EH (cell line): ENCODE results near the gene DLX5.

Experiments
- DNase-seq: peaks from one replicate; pipeline ENCODE4 v3.0.0-alpha.2; 2015; ENCODE audit warnings: low read depth

DLX5 gene

DNA sequence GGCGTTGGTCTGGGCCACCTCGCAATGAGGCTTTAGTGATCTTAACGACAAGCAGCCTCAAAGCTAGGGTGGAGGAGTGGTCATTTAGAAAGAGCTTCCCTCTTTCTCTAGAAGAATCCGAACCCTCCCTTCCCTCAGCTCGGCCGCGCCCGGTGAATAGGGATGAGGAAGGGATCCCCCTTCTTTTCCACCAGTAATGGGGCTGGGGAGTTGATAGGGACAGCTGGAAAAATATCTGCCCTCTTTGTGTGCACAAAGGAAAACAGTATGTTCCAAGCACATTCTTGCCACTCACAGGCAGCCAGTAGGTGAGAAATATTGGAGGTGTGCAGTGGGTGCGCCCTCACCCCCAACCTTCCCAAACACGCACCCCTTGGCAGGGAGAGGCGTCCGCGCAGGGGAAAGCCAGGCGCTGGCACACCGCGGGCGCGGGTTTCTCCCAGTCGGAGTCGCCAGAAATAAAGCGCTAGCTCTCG lies 6.5 kb downstream of the DLX5 start:
- DNase-seq = no peak

DNA sequence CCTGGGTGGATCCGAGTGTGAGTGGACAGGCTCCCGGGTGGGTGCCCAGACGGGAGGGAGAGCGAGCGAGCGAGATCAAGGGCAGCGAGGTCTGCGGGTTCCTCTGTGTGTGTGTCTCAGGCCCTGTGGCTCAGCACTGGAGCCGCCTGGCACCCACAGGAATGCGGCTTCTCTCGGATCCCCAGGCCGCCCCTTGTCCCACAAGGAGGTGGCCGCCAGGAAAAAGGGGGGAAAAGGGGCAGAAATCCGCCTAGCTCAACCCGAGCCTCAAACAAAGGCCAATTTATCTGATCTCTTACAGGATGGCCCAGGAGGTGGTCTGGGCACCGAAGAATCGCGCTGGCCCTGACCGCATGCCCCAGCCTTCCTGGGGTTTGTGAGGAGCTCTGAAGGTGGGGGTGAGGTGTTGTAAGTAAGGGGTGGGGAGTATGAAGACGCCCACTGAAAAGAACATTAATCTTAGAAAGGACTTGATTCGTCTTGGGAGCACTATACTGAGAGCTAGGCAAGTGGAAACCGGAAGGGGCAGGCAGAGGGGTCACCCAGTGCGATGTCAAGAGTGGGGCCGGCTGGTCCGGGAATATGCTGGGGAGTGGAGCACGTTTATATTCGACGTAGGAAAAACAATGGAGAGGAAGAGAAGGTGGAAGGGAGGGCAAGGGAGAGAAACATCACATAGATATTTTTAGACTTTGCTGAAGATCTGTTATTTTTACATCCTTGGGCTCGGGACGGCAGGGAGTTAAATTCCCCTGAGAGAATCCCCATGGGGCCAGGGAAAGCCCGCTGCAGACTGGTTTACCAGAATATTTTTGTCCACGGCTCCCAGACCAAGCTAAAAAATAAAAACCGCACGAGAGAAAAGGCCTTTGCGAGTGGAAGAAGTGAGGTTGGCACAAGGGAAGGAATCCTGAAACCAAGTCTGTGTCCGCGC lies 7.2 kb downstream of the DLX5 start:
- DNase-seq = no peak

DNA sequence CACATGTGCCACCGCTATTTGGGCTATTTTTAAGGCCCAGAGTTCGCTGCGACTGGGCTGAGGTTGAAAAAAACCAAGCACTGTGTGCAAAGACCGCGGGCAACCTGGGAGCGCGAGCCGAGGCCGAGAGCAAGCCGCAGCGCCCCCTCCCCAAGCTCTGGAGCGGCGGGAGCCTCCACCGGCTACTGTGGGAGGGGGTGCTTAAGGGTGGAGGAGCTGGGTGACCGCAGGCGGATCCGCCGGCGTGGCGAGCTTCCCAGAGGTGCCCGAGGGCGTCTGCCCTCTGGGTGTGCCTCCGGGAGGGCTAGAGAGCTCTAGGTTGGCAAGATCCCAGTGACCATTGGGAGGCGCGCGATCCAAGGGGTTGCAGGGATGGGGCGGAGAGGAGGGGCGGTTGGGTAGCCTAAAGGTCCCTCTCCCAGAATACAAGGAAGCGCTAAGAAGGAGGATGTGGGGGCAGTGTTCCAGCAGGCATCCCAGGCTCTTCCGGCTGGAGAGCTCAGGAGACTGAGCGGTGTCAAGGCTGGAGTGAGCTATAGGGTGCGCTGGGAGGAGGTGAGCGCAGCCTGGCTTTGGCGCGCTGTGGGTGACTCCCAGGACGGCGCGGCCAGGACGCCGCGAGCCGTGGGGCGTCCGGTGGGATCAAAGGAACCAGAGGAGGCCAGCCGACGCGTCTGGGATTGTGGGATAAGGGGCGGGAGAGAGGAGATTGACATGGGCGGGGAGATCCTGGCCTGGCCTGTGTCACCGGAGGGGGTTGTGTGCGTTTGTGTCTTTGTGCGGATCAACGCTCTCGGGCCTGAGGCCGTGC lies 8.0 kb downstream of the DLX5 start:
- no peak for DNase-seq

DNA sequence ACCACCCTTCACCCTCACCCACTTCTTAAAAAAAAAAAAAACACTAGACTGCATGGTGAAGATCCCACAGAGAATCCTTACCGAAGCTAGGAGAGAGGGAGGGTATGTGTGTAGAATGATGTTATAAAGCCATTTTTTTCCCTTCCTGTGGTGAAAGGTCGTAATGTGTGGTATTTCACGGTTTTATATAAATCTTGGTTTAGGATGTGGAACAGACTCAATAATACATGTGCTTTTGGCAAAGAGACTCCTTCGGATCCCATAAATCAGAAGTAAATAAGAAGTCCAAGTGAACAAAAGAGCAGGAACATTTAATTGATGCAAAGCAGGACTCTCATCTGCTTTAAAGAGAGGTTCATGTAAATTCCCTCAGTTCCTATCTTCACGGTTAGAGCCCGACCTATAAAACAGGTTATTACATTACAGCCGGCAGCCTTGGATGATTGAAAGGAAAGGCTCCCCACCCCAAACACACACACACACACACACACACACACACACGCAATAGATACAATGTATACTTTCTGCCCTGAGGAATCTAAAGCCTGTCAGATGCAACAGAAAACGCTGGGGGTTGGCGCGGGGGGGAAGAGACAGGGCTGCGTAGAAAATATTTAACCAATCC lies 8.8 kb downstream of the DLX5 start:
- DNase-seq = no peak

DNA sequence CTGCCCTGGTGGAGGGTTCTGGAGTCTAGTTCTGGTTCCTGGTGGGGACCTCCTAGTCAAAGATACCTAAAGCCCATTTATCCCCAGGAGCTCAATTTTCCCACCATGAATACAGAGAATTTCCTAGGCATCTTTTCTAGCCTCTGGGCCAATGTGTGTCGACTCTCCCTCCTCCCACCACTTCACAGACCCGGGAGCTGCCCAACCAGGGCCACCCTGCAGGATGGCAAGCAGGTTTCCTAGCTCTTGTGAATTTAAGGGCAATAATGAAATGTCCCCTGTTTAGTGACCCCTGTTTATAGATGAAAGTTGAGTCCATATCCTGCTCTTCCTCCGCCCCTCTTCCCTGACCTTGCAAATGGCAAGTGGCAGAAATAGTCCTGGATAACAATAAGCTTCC lies 9.4 kb downstream of the DLX5 start:
- DNase-seq = no peak

DNA sequence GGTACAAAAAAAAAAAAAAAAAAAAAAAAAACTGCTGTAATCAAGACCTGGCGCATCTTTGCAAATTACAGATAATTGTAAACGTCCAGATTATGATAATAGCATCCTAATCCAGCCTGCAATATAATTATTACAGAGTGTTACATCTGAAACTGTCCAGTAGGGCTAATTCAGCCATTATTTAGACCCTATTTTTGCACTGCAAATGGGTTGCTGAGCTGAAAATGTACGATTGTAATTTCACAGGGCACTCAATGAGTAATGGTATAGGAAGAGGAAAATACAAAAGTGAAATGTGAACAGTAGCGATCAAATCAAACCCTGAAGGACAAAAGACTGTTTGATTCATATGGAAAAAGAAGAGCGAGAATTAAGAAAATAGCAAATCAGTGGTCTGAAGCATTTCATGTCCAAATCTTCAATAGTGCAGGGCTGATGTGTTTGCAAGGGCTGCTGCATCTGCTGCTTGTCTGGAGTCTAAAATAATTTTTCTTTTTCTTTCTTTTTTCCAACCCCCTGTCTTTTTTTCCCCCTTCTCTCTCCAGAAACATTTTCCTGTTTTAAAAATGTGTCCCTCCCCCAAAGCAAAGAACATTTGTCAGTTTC lies 10.4 kb downstream of the DLX5 start:
- DNase-seq = no peak

DNA sequence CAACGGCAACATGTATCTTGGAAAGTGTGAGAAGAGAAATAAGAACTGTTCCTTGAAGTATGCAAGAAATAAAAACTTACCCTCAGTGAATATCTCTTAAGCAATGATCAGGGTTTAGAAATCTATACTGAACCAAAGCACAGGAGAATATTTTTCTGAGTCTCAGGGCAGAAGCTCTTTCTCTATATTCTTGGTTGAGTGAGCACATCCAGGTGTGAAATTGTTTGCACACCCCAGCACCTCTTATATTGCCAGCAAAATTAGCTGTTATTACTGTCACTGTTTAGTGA lies 10.8 kb downstream of the DLX5 start:
- DNase-seq = no peak

DNA sequence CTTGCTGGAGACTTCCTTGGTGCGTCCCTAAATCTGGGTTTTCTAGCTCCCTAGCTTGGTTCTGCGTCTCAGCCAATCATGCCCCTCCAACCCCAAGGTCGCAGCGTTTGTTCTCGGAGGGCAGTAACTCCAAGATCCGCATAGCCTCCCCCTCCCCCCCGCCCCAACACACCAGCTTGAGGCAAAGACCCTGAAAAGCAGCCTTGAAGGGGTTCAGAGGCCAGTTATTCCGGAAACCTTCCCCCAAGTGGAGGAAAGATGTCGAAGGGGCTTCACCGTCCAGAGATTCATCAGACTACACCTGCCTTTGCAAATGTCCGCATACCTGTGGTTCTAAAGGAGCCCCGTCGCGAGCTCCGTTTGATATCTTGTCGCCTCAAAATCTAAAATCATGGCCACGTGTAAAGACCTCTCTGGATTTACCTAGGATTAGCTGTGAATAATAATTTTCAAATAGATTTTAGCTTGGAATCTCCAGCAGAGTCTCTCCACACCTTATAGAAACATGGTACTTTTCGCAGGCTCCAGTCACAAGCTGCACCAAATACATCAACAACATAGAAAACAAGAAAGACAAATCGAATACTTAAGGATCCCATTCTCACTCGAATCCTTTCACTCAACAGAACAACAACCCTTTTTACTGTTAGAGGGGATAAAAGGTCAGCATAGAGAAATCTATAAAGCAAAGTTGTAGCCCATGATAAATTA lies 11.3 kb downstream of the DLX5 start:
- no peak for DNase-seq

DNA sequence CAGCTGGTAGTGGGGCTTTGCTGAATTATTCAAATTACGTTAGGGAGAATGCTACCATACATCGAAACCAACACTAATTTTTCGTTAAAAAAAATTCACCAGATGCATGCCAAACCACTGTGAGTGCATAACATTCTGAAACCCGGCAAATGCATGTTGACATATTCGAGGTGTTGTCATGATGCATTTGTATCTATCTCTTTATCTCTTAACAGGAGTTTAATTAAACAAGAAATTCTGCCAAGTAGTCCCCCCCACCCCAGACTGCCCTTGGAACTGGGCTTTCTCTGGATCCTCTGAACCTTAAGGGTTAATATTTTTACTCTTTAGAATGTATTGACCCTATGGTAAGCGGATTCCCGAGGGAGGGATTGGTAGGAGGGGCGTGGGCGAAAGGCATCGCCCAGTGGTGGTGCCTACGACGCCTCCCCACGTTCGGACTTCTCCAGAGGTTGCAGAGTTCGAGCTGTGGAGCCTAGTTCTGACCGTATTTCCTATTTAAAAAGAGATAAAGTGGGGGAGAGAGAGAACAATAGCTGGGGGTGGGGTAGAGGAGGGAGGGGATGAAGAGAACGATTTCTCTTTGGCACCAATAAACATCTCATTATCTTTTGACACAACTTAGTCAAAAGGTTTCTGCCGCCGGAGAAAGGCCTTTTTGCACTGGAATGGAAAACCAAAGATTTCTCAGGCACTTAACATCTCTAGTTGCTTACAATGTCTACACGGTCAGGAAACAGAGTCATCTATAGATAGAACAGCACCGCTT lies 12.1 kb downstream of the DLX5 start:
- DNase-seq = no peak

DNA sequence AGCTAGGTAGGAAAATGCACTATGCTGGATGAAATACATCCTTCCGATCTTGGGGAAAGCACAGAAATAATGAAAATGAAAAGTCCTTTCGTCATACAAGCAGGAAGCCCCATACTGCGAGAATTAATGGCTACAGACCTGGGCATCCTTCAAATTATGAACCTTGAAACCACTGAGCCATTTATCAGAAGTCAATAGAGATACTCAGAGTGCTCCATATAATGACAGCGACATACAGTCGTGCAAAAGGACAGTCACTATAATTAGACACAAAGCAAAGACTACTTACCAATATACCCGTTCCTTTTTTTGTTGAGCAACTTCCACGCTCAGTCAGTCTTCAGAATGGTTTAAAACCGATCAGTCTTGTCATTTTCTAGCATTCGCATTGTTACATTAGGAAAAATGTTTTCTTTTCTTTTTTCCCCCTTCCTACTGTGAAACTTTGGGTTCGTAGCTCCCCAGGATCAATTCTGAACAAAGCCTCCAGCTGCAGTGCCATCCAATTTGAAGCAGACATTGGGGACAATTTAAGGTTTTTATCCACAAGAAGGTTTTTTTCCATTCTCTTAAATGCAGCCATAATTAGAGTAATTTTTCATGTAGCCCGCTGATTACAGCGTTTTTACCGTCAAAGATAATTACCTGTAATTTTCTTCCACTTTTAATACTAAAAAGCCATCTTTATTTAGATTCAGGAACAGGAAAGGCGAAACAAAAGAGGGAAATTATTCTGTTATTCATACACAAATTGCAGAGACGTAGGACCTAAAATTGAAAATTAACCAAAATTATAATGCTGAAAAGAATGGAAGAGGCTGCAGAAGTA lies 12.9 kb downstream of the DLX5 start:
- DNase-seq = no peak

DNA sequence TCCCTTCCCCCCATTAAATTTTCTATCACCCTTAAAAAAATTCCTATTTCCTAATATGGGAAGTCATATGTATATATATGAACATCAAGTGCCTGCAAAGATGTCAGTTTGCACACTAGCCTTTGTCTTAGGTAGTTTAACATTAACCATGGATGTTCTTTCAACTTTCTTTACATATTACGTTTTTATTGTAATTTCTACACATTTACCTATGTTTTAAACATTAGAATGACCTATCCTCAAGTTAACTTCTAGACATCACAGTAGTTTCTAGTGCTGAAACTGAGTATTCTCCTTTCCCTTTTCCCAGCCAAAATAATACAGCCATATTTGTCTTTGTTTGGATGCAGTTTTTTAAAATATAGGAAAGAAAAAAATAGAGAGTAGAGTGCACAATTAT lies 13.5 kb downstream of the DLX5 start:
- no peak for DNase-seq

DNA sequence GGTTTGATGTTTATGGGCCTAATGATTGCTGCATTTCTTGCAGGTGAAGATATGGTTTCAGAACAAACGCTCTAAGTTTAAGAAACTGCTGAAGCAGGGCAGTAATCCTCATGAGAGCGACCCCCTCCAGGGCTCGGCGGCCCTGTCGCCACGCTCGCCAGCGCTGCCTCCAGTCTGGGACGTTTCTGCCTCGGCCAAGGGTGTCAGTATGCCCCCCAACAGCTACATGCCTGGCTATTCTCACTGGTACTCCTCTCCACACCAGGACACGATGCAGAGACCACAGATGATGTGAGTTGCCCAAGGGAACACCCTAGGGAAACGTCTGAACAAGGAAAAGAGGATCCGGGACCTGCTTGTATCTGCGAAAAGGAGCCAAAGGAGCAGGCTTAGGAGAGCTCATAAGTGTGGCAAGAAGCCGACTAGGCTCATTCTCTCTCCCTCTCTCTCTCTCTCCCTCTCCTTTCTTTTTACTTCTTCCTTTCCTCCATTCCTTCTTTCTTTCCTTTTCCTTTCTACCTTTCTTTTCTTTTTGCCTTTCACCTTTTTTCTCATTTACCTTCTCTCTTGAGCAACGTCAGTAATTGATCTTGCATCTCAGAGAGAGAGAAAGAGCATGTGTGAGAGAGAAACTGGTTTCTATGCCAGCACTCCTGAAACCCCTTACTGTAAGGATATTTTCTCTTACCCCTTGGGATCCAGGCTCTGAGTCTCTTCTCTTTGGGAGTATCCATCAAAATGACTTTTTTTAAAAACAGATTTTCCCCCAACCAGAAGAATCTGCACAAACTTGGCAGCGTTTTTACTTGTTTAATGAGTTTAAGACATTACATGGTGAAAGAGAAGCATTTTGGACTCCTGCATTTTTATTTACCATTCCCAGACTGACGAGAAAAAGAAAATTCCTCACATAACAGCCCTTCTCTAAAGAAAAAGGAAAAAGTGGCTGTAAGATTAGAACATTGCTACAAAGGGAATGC lies 14.6 kb downstream of the DLX5 start:
- no peak for DNase-seq

DNA sequence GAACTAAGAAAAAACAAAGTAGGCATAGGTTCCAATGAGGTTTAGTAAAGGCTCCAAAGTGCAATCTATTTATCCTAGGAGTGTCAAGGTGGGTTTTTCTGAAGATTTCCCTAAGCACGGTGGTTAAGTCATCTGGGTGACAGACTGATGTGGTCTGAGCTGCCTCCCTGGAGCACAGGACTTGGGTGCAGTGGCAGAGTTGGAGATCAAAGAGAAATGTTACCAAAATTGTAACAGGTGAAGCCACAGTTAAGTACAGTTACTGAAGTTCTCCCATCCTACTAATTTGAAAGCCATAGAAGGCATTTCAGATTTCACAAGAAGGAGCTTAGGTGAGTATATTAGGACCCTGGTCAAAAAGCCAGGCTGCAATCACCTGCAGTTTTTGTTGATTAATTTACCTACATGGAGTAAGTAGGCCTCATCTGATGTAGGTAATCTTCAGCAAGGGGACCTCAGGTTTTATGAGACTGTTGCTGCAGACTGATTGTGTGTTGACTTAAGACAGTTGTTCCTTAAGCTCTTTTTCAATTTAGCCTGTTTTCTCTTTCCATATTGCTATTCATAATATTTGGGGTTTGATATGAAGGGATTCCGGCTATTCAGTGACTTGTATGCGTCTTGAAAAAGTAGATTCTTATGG lies 16.2 kb downstream of the DLX5 start:
- no peak for DNase-seq

DNA sequence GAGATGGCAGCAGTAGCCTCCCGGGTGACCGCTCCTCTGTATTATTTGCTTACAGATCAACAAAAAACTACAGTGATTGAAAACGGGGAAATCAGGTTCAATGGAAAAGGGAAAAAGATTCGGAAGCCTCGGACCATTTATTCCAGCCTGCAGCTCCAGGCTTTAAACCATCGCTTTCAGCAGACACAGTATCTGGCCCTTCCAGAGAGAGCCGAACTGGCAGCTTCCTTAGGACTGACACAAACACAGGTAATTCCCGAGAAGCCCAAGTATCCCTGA lies 17.1 kb downstream of the DLX5 start:
- no peak for DNase-seq

DNA sequence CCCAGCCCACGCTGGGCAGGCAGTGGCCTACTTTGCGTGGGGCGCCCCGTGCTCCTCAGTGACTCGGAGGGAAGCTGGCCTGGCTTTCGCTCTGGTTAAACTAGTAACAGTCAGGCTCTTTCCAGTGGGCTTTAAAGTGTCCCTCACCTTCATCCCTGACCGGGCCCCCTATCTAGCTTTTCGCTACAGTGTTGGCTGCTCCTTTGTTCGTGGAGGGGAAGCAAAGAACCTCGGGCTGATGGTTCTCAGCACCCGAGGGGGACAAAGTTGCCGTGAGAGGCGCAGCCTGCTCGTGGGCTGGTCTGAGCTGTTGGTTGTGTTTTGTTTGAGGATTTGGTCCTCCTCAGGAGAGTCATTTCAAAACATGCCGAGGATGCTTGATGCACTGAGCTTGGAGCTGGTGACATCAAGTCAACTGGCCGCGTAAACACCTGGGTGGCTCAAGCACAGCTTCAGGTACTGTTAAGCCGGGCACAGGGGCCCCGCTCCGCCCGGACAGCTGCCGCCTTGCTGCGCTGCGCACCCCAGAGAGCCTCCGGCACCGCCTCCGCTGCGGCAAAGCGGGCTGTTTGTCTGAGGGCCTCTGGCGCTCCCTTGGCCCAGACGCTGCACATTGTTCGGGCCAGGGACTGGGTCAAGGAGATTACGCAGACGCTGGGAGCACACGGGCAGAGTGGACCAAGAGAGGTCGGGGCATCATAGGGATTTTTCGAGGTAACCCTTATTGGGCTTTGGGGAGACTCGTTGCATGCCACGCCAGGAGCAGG lies 17.6 kb downstream of the DLX5 start:
- no peak for DNase-seq

DNA sequence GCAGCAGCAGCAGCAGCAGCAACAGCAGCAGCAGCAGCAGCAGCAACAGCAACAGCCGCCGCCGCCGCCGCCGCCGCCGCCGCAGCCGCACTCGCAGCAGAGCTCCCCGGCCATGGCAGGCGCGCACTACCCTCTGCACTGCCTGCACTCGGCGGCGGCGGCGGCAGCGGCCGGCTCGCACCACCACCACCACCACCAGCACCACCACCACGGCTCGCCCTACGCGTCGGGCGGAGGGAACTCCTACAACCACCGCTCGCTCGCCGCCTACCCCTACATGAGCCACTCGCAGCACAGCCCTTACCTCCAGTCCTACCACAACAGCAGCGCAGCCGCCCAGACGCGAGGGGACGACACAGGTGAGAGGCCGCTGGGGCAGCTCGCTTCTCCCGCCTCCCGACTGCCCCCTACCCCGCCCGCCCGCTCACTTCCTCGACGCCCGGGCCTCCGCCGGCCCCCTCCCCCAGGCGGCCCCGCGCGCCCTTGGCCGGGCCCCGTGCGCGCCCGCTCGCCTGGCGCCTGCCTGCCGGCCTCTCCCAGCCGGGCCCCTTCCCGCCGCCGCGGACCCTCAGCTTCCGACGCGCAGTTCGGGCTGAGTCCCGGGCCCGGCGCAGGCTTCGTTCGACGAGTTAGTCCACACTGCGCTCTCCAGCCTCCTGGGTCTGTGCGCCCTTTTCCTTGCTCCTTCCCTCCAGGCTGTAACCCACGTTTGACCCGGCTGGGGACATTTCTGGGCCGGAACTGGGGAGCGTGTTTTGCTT lies 18.4 kb downstream of the DLX5 start:
- DNase-seq = peak; percentile 51
